SU-DHL-6 (cell line): ENCODE data around the gene UNC5A.

Experiments used
- H2AFZ ChIP-seq: fragments of 200-600 bp; sonication (generic); 2 replicates; pipeline ENCODE4 v1.6.1; 2014; ENCODE audit warnings: low read depth, mild to moderate bottlenecking, moderate library complexity, mixed read lengths, antibody characterized with exemption, low read length; ENCODE audit not compliant: severe bottlenecking
- H3F3A ChIP-seq: fragments of 200-600 bp; shearing (Covaris generic); 2 replicates; pipeline ENCODE4 v1.6.0; 2016; ENCODE audit warnings: antibody characterized with exemption, mild to moderate bottlenecking; ENCODE audit not compliant: insufficient read depth
- H3K27ac ChIP-seq: fragments of 200-600 bp; sonication (generic); 2 replicates; pipeline ENCODE4 v1.5.1; 2016; ENCODE audit warnings: low read depth, mild to moderate bottlenecking, low read length, moderate library complexity, mixed read lengths
- H3K27me3 ChIP-seq: fragments of 200-600 bp; sonication (generic), shearing (Covaris generic); 2 replicates; pipeline ENCODE4 v1.6.0; 2014; ENCODE audit warnings: mild to moderate bottlenecking, low read length
- H3K36me3 ChIP-seq: fragments of 200-600 bp; sonication (generic); 2 replicates; pipeline ENCODE4 v1.6.1; 2014; ENCODE audit warnings: mild to moderate bottlenecking, low read length, mixed read lengths
- H3K4me2 ChIP-seq: fragments of 300-600, 200-600 bp; shearing (Covaris generic), sonication (generic); 2 replicates; pipeline ENCODE4 v1.6.0; 2014; ENCODE audit warnings: low read length, low read depth, mild to moderate bottlenecking; ENCODE audit not compliant: poor library complexity, severe bottlenecking
- H3K4me3 ChIP-seq: fragments of 200-600 bp; sonication (generic); 2 replicates; pipeline ENCODE4 v1.5.1; 2014; ENCODE audit warnings: antibody characterized with exemption, low read length, mild to moderate bottlenecking, mixed read lengths; ENCODE audit not compliant: insufficient read depth, poor library complexity, severe bottlenecking
- H3K79me2 ChIP-seq: fragments of 200-600 bp; sonication (generic); 2 replicates; pipeline ENCODE4 v1.6.1; 2014; ENCODE audit warnings: mild to moderate bottlenecking, low read length, moderate library complexity; ENCODE audit not compliant: insufficient read depth
- H3K9ac ChIP-seq: fragments of 200-600 bp; sonication (generic); 2 replicates; pipeline ENCODE4 v1.7.0; 2014; ENCODE audit warnings: mild to moderate bottlenecking, low read length
- H3K9me2 ChIP-seq: fragments of 200-600 bp; sonication (generic); replicated peaks from 2 replicates; pipeline ENCODE4 v1.6.1; 2014; ENCODE audit warnings: low read length; ENCODE audit not compliant: insufficient read depth
- H3K9me3 ChIP-seq: fragments of 200-600 bp; sonication (generic); 2 replicates; pipeline ENCODE4 v1.6.1; 2014; ENCODE audit warnings: low read length, mixed read lengths; ENCODE audit not compliant: insufficient read depth
- H4K20me1 ChIP-seq: fragments of 200-600 bp; sonication (generic); 2 replicates; pipeline ENCODE4 v1.6.1; 2014; ENCODE audit warnings: low read depth, mild to moderate bottlenecking, antibody characterized with exemption, low read length, moderate library complexity, mixed read lengths
- CTCF ChIP-seq: fragments of 200-600 bp; sonication (generic); IDR thresholded peaks from one replicate; pipeline ENCODE4 v1.5.1; 2017; ENCODE audit warnings: antibody characterized with exemption, mild to moderate bottlenecking, low read length, moderate library complexity; ENCODE audit not compliant: insufficient read depth, poor library complexity, severe bottlenecking
- EZH2phosphoT487 ChIP-seq: fragments of 200-600 bp; sonication (generic), shearing (Covaris generic); conservative IDR thresholded peaks from 2 replicates; pipeline ENCODE4 v1.6.1; 2018; ENCODE audit warnings: mild to moderate bottlenecking, antibody characterized with exemption, low read length, moderate library complexity, mixed read lengths

The UNC5A gene

GRCh38 chr5:176922817-176923216, 112.5 kb downstream of the UNC5A start:
- 0 out of 2 replicates have a peak, but pooled peaks cover 8% of the 10 kb centered on the region for H3K79me2 ChIP-seq
- no peaks in the 10 kb centered on the region for H3K27me3 ChIP-seq
- no peak overlapping the region for H3K4me3 ChIP-seq
- no peak overlapping the region for H3K27ac ChIP-seq
- peaks cover 7% of the 10 kb centered on the region; the same call in 1 of the 2 replicates for H3F3A ChIP-seq
- H3K4me2 ChIP-seq = no peak overlapping the region
- H3K36me3 ChIP-seq = peaks cover 16% of the 10 kb centered on the region; the same call in 1 of the 2 replicates
- TF ChIP-seq EZH2phosphoT487 (no peak), CTCF (no peak)
- no peak overlapping the region for H2AFZ ChIP-seq
- H3K9me3 ChIP-seq = no peaks in the 10 kb centered on the region
- no peaks in the 10 kb centered on the region for H3K9me2 ChIP-seq
- H4K20me1 ChIP-seq = no peaks in the 10 kb centered on the region
- H3K9ac ChIP-seq = no peak overlapping the region

- H3K36me3 ChIP-seq = peaks cover 14% of the 10 kb centered on the region; the same call in 1 of the 2 replicates
- TF ChIP-seq EZH2phosphoT487 = no peak
- TF ChIP-seq CTCF = no peak
Measured at GRCh38 chr5:176927562-176927961, 117.2 kb downstream of the UNC5A start.

GRCh38 chr5:176929654-176930053, 119.3 kb downstream of the UNC5A start:
- no peaks in the 10 kb centered on the region for H4K20me1 ChIP-seq
- no peak overlapping the region for H3K27ac ChIP-seq
- no peak overlapping the region for H2AFZ ChIP-seq
- no peak for TF ChIP-seq CTCF
- TF ChIP-seq EZH2phosphoT487 = no peak
- peaks cover 10% of the 10 kb centered on the region; the same call in 1 of the 2 replicates for H3F3A ChIP-seq
- H3K79me2 ChIP-seq = peaks cover 8% of the 10 kb centered on the region; the same call in 1 of the 2 replicates
- no peak overlapping the region for H3K9ac ChIP-seq
- H3K4me3 ChIP-seq = no peak overlapping the region
- no peaks in the 10 kb centered on the region for H3K9me2 ChIP-seq
- H3K4me2 ChIP-seq = no peak overlapping the region
- H3K27me3 ChIP-seq = no peaks in the 10 kb centered on the region
- H3K9me3 ChIP-seq = no peaks in the 10 kb centered on the region
- H3K36me3 ChIP-seq = peaks cover 23% of the 10 kb centered on the region; the same call in 1 of the 2 replicates

More at GRCh38 chr5:176927562-176927961, 117.2 kb downstream of the UNC5A start:
- Histone ChIP-seq H3K9me2 (no peaks in the 10 kb centered on the region), H3K27me3 (no peaks in the 10 kb centered on the region), H3K9ac (no peak overlapping the region), H2AFZ (no peak overlapping the region), H3K4me3 (no peak overlapping the region), H3K4me2 (no peak overlapping the region), H3F3A (peaks cover 7% of the 10 kb centered on the region; the same call in 1 of the 2 replicates), H3K9me3 (no peaks in the 10 kb centered on the region), H3K27ac (no peak overlapping the region), H4K20me1 (no peaks in the 10 kb centered on the region), H3K79me2 (0 out of 2 replicates have a peak, but pooled peaks cover 8% of the 10 kb centered on the region)
